Trophoblast cell (in vitro differentiated cells and primary cell): ENCODE data around the gene MBP.
A peak's percentile ranks its signal among the peaks of the same experiment; 100 is the strongest.
"Not testable (repeated sequence)": the region's sequence is repeated elsewhere in the genome, so short reads cannot be mapped to it uniquely, and the experiment has no call there.

Experiments
- DNase-seq, 2 donors: peaks; one replicate each; pipeline ENCODE4 v3.0.0-alpha.2; 2016
- H2AFZ ChIP-seq: 2 replicates; pipeline ENCODE4 v1.6.1; 2013; ENCODE audit warnings: low read length, moderate library complexity, mild to moderate bottlenecking; ENCODE audit not compliant: insufficient read depth, poor library complexity
- H2AK5ac ChIP-seq: 2 replicates; pipeline ENCODE4 v1.6.1; 2013; ENCODE audit warnings: mild to moderate bottlenecking, low read length
- H2BK120ac ChIP-seq: 2 replicates; pipeline ENCODE4 v1.6.1; 2013; ENCODE audit warnings: low read length, mild to moderate bottlenecking, moderate library complexity; ENCODE audit not compliant: insufficient read depth, poor library complexity
- H2BK12ac ChIP-seq: 2 replicates; pipeline ENCODE4 v1.6.1; 2013; ENCODE audit warnings: mild to moderate bottlenecking, low read length, moderate library complexity
- H2BK5ac ChIP-seq: 2 replicates; pipeline ENCODE4 v1.6.1; 2013; ENCODE audit warnings: low read length, low read depth, moderate library complexity, mild to moderate bottlenecking; ENCODE audit not compliant: poor library complexity
- H3K14ac ChIP-seq: 2 replicates; pipeline ENCODE4 v1.6.1; 2013; ENCODE audit warnings: mild to moderate bottlenecking, low read length
- H3K18ac ChIP-seq: 2 replicates; pipeline ENCODE4 v1.6.1; 2013; ENCODE audit warnings: mild to moderate bottlenecking, low read length
- H3K23ac ChIP-seq: 2 replicates; pipeline ENCODE4 v1.6.1; 2013; ENCODE audit warnings: low read length
- H3K27ac ChIP-seq: 2 replicates; pipeline ENCODE4 v1.5.1; 2013; ENCODE audit warnings: low read depth, mild to moderate bottlenecking, inconsistent platforms, low read length, moderate library complexity
- H3K27me3 ChIP-seq: 2 replicates; pipeline ENCODE4 v1.6.1; 2013; ENCODE audit warnings: inconsistent platforms, mild to moderate bottlenecking, low read length, moderate library complexity; ENCODE audit not compliant: insufficient read depth
- H3K36me3 ChIP-seq, 2 experiments: 1 replicate in 1 of 2; 2 replicates in 1 of 2; pipeline ENCODE4 v1.6.1; 2013; ENCODE audit warnings: low read length in 2 of 2, mild to moderate bottlenecking in 2 of 2, moderate library complexity in 1 of 2; ENCODE audit not compliant: insufficient read depth in 2 of 2, control insufficient read depth in 1 of 2
- H3K4ac ChIP-seq: 2 replicates; pipeline ENCODE4 v1.6.1; 2013; ENCODE audit warnings: low read depth, mild to moderate bottlenecking, low read length, moderate library complexity
- H3K4me1 ChIP-seq, 2 experiments: 1 replicate in 1 of 2; 2 replicates in 1 of 2; pipeline ENCODE4 v1.6.1; 2013; ENCODE audit warnings: low read length in 2 of 2, mild to moderate bottlenecking in 2 of 2, moderate library complexity in 1 of 2; ENCODE audit not compliant: insufficient read depth in 2 of 2, control insufficient read depth in 1 of 2
- H3K4me2 ChIP-seq: 2 replicates; pipeline ENCODE4 v1.6.1; 2013; ENCODE audit warnings: inconsistent platforms, mild to moderate bottlenecking, low read length, moderate library complexity
- H3K4me3 ChIP-seq: 2 replicates; pipeline ENCODE4 v1.5.1; 2013; ENCODE audit warnings: mild to moderate bottlenecking, low read depth, low read length, inconsistent platforms
- H3K79me1 ChIP-seq: one replicate; pipeline ENCODE4 v1.6.1; 2013; ENCODE audit warnings: low read length
- H3K79me2 ChIP-seq: 2 replicates; pipeline ENCODE4 v1.6.1; 2013; ENCODE audit warnings: low read length, mild to moderate bottlenecking; ENCODE audit not compliant: control insufficient read depth, insufficient read depth, poor library complexity
- H3K9ac ChIP-seq: 2 replicates; pipeline ENCODE4 v1.6.1; 2013; ENCODE audit warnings: mild to moderate bottlenecking, low read length
- H3K9me3 ChIP-seq: 2 replicates; pipeline ENCODE4 v1.6.1; 2013; ENCODE audit warnings: low read depth, mild to moderate bottlenecking, control low read depth, inconsistent platforms, low read length; ENCODE audit not compliant: insufficient read depth
- H4K12ac ChIP-seq: 2 replicates; pipeline ENCODE4 v1.6.1; 2013; ENCODE audit warnings: low read depth, mild to moderate bottlenecking, low read length, moderate library complexity
- H4K8ac ChIP-seq: 2 replicates; pipeline ENCODE4 v1.6.1; 2013; ENCODE audit warnings: low read depth, mild to moderate bottlenecking, low read length, moderate library complexity
- H4K91ac ChIP-seq: one replicate; pipeline ENCODE4 v1.6.1; 2013; ENCODE audit warnings: low read depth, mild to moderate bottlenecking, low read length, moderate library complexity
- WGBS: extraction: QIAGEN DNeasy Blood & Tissue Kit; methylation state at CpG from one replicate; pipeline ENCODE4 v1.1.7; 2013; ENCODE audit warnings: missing lambda C conversion rate; ENCODE audit not compliant: insufficient read length, insufficient coverage; ENCODE audit errors: extremely low coverage; 5-methylcytosine and 5-hydroxymethylcytosine counted together

MBP gene

DNA sequence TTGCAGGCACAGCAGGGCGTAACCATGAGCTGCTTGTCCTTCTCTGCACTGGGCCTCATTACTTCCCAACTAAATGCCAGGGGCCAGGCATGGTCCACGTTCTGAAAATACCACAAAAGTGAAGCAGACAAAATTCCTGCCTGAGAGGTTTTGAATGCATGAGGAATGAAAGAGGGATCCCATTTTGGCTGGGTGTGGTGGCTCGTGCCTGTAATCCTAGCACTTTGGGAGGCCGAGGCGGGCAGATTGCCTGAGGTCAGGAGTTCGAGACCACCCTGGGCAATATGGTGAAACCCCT lies 139.5 kb downstream of the MBP start:
- Histone ChIP-seq H3K4me1 (peaks cover 0 to 4% of the 10 kb centered on the region in 2 experiments), H2AFZ (no peak overlapping the region), H3K4me2 (no peak overlapping the region), H3K9ac (no peak overlapping the region), H3K27me3 (no peaks in the 10 kb centered on the region), H4K12ac (no peak overlapping the region), H3K36me3 (no peaks in the 10 kb centered on the region), H3K14ac (no peak overlapping the region), H2BK5ac (no peak overlapping the region), H4K91ac (no peak overlapping the region), H3K27ac (no peak overlapping the region), H2BK12ac (no peak overlapping the region), H3K23ac (no peak overlapping the region), H4K8ac (no peak overlapping the region), H3K79me2 (no peaks in the 10 kb centered on the region), H3K4me3 (no peak overlapping the region), H2AK5ac (no peak overlapping the region), H3K9me3 (no peaks in the 10 kb centered on the region), H3K18ac (no peak overlapping the region), H3K79me1 (no peaks in the 10 kb centered on the region), H3K4ac (no peak overlapping the region), H2BK120ac (no peak overlapping the region)
- DNase-seq: peak in 1 of 2 donors; percentile 78
- WGBS: no CpG with 5 or more reads among the region's 6 CpGs

DNA sequence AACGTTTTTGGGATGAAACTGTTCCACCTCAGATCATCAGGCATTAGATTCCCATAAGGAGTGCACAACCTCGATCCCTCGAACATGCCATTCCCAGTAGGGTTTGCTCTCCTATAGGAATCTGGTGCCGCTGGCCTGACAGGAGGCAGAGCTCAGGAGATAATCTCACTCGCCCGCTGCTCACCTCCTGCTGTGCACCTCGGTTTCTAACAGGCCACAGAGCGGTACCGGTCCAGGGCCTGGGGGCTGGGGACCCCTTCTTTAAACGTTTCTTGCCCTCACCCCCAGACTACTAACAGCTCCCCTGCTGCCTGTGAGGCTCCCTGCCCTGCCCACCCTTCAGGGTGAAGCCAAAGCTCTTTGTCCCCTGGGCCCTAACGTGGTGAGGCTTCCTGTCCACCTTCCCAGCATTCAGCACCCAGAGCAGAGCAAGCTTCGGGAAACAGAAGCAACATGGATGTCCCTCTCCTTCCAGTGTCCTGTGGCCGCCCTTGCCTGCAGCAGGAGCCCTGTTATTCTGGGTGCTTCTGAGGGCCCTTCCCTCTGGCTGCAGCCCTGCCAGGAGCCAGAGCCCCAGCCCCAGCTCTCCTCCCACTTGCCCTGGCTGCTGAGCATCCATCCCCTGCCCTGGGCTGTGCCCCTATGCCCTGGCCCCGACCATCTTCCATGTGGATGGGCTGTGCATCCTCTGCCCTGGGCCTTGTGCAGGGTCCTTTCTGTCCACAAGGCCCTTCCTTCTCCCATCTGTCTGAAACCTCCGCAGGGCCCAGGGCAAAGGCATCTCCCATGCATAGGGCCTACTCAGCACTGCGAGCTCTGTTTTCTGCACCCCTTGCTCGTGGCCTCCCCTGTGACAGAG lies 140.1 kb downstream of the MBP start:
- H3K4me2 ChIP-seq: no peak overlapping the region
- H2BK120ac ChIP-seq: no peak overlapping the region
- H2AFZ ChIP-seq: no peak overlapping the region
- H2AK5ac ChIP-seq: no peak overlapping the region
- no peak overlapping the region for H2BK5ac ChIP-seq
- no peak overlapping the region for H3K18ac ChIP-seq
- no peak overlapping the region for H4K8ac ChIP-seq
- no peaks in the 10 kb centered on the region for H3K9me3 ChIP-seq
- peaks cover 0 to 4% of the 10 kb centered on the region in 2 experiments for H3K4me1 ChIP-seq
- H3K79me2 ChIP-seq: no peaks in the 10 kb centered on the region
- H3K27me3 ChIP-seq: no peaks in the 10 kb centered on the region
- no CpG with 5 or more reads among the region's 17 CpGs for WGBS
- H3K27ac ChIP-seq: no peak overlapping the region
- H3K23ac ChIP-seq: no peak overlapping the region
- no peak overlapping the region for H4K91ac ChIP-seq
- DNase-seq: peak in 1 of 2 donors; percentile 21
- no peak overlapping the region for H3K4me3 ChIP-seq
- H3K4ac ChIP-seq: no peak overlapping the region
- H3K36me3 ChIP-seq: no peaks in the 10 kb centered on the region
- no peak overlapping the region for H3K14ac ChIP-seq
- H3K79me1 ChIP-seq: no peaks in the 10 kb centered on the region
- no peak overlapping the region for H4K12ac ChIP-seq
- no peak overlapping the region for H2BK12ac ChIP-seq
- H3K9ac ChIP-seq: no peak overlapping the region

DNA sequence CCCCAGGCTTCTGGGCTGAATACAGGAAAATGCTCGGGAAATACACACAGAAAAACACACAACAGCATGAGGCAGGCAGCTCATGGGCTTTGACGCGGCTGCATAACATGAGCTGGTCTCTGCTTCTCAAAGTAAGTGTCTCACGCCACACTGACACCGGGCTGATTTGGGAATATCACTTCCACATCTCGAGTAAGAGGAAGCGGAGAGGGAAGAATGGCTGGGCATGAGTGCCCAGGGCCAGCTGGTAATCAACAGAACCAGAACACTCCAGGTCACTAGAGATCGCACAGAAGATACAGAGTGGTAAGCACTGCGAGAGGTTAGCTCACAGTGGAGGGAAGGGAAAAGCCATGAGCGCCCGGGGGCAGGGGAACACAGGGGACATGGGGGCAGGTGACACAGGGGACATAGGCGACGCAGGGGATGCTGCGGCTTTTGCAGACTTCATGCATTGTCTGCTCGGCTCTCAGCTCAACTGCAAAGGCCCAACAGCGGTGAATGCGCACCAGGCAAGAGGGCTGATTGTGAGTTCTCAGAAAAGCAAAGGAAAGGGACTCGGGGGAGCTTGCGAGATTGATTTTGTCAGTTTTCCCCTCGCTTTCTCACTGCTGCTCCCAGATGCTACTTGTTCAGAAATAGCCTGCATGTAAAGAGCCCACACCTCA lies 141.4 kb downstream of the MBP start:
- Histone ChIP-seq H3K27ac (no peak overlapping the region), H4K91ac (no peak overlapping the region), H3K79me1 (no peaks in the 10 kb centered on the region), H2AK5ac (no peak overlapping the region), H3K18ac (no peak overlapping the region), H3K4me2 (no peak overlapping the region), H3K4me3 (no peak overlapping the region), H3K14ac (no peak overlapping the region), H3K36me3 (no peaks in the 10 kb centered on the region), H3K9me3 (no peaks in the 10 kb centered on the region), H3K27me3 (no peaks in the 10 kb centered on the region), H2AFZ (no peak overlapping the region), H4K8ac (no peak overlapping the region), H3K4me1 (peaks cover 0 to 4% of the 10 kb centered on the region in 2 experiments), H3K9ac (no peak overlapping the region), H3K4ac (no peak overlapping the region), H2BK5ac (no peak overlapping the region), H3K23ac (no peak overlapping the region), H2BK12ac (no peak overlapping the region), H4K12ac (no peak overlapping the region), H2BK120ac (no peak overlapping the region), H3K79me2 (no peaks in the 10 kb centered on the region)
- no CpG with 5 or more reads among the region's 20 CpGs for WGBS
- peak in 1 of 2 donors; percentile 24 for DNase-seq

DNA sequence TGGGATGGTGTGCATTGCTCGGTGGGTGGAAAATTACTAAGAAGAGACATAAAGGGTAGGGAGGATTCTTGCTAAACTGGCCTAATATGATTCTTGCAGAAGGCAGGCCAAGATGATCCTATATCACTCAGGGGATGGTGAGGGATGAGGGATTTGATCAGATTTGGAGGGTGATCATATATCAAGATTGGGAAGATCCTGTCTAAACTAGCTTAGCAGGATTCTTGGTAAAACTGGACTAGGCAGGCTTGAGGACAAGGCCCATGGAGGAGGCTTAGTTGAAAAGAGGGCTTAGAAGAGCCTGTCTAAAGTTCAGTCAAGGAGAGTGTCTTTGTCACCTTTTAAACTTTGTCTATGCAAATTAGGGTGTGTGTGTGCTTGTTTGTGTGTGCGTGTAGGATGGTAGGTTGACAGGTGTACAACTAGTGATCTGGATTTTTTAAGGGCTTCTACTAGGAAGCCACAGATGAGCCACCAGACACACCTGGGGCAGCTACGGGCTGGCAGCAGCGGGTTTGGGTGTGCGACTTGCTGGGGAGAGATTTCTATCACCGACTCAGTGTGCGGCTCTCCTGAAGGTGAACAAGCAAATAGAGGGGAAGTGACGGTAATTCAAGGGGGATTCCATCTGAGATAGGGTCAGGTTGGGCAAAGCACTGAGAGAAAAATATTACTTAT lies 142.1 kb downstream of the MBP start:
- H2BK120ac ChIP-seq, H3K14ac ChIP-seq, H4K8ac ChIP-seq, H3K4me2 ChIP-seq, H3K9me3 ChIP-seq, H3K23ac ChIP-seq, H3K4me1 ChIP-seq, H3K9ac ChIP-seq, H3K4ac ChIP-seq, H3K36me3 ChIP-seq, H3K27me3 ChIP-seq, H3K18ac ChIP-seq, H2AFZ ChIP-seq, H2AK5ac ChIP-seq, H3K27ac ChIP-seq, H4K12ac ChIP-seq, H3K4me3 ChIP-seq, H2BK12ac ChIP-seq, H4K91ac ChIP-seq, H2BK5ac ChIP-seq, H3K79me1 ChIP-seq, H3K79me2 ChIP-seq: not testable (repeated sequence)
- no CpG with 5 or more reads among the region's 8 CpGs for WGBS
- peak in 1 of 2 donors; percentile 67 for DNase-seq
